KOPT-K1 (cell line): ENCODE measurements around the gene MEIKIN.
"Not testable (repeated sequence)": the region's sequence is repeated elsewhere in the genome, so short reads cannot be mapped to it uniquely, and the experiment has no call there.

ENCODE experiments used
- H3K27ac ChIP-seq: fragments of 200-600 bp; sonication (generic); 2 replicates; pipeline ENCODE4 v1.5.1; 2016; ENCODE audit warnings: antibody characterized with exemption, mild to moderate bottlenecking, low read depth, low read length; ENCODE audit not compliant: poor library complexity, severe bottlenecking
- H3K36me3 ChIP-seq: fragments of 200-600 bp; sonication (generic); 2 replicates; pipeline ENCODE4 v1.5.1; 2017; ENCODE audit warnings: antibody characterized with exemption, mild to moderate bottlenecking, low read length, moderate library complexity; ENCODE audit not compliant: insufficient read depth
- H3K9me3 ChIP-seq: fragments of 200-600 bp; sonication (generic); 2 replicates; pipeline ENCODE4 v1.5.1; 2017; ENCODE audit warnings: antibody characterized with exemption, low read length, mild to moderate bottlenecking; ENCODE audit not compliant: insufficient read depth, poor library complexity, severe bottlenecking

MEIKIN gene

GRCh38 chr5:131899686-131900085 is 45.8 kb downstream of the MEIKIN start:
- Histone ChIP-seq H3K36me3 (no peaks in the 10 kb centered on the region), H3K27ac (no peak overlapping the region), H3K9me3 (peaks cover 41% of the 10 kb centered on the region)

GRCh38 chr5:131883984-131884383 is 61.5 kb downstream of the MEIKIN start:
- Histone ChIP-seq H3K36me3 (no peaks in the 10 kb centered on the region), H3K27ac (no peak overlapping the region), H3K9me3 (no peaks in the 10 kb centered on the region)

GRCh38 chr5:131879705-131880104 is 65.8 kb downstream of the MEIKIN start:
- Histone ChIP-seq H3K36me3 (no peaks in the 10 kb centered on the region), H3K9me3 (no peaks in the 10 kb centered on the region), H3K27ac (no peak overlapping the region)

- Histone ChIP-seq H3K27ac (no peak overlapping the region), H3K9me3 (no peaks in the 10 kb centered on the region), H3K36me3 (no peaks in the 10 kb centered on the region)
These were observed 67.6 kb downstream of the MEIKIN start for GRCh38 chr5:131877873-131878272.

DNA sequence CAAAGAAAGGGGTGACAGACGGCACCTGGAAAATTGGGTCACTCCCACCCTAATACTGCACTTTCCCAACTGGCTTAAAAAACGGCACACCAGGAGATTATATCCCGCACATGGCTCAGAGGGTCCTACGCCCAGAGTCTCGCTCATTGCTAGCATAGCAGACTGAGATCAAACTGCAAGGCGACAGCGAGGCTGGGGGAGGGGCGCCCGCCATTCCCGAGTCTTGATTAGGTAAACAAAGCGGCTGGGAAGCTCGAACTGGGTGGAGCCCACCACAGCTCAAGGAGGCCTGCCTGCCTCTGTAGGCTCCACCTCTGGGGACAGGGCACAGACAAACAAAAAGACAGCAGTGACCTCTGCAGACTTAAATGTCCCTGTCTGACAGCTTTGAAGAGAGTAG is 74.2 kb downstream of the MEIKIN start:
- not testable (repeated sequence) for H3K36me3 ChIP-seq, H3K9me3 ChIP-seq, H3K27ac ChIP-seq

DNA sequence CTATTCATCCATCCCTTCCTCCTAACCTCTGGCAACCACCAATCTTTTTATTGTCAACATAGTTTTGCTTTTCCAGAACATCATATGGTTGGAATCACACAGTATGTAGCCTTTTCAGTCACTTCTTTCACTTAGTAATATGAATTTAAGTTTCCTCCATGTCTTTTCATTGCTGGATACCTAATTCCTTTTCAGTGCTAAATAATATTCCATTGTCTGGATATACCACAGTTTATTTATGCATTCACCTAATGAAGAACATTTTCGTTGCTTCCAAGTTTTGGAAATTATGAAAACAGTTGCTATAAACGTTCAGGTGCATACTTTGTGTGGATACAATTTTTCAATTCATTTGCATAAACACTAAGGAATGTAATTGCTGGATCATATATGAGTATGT is 77.9 kb downstream of the MEIKIN start:
- Histone ChIP-seq H3K9me3 (peaks cover 40% of the 10 kb centered on the region), H3K36me3 (no peaks in the 10 kb centered on the region), H3K27ac (no peak overlapping the region)

DNA sequence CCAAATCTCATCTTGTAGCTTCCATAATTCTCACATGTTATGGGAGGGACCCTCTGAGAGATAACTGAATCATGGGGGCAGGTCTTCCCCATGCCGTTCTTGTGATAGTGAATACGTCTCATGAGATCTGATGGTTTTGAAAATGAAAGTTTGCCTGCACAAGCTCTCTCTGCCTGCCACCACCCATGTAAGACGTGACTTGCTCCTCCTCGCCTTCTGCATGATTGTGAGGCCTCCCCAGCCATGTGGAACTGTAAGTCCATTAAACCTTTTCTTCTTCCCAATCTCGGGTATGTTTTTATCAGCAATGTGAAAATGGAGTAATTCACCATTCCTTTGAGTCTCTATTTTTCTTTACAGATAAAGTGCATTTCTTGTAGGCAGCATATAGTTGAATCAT is 81.8 kb downstream of the MEIKIN start:
- Histone ChIP-seq H3K27ac (no peak overlapping the region), H3K36me3 (no peaks in the 10 kb centered on the region), H3K9me3 (peaks cover 40% of the 10 kb centered on the region)

DNA sequence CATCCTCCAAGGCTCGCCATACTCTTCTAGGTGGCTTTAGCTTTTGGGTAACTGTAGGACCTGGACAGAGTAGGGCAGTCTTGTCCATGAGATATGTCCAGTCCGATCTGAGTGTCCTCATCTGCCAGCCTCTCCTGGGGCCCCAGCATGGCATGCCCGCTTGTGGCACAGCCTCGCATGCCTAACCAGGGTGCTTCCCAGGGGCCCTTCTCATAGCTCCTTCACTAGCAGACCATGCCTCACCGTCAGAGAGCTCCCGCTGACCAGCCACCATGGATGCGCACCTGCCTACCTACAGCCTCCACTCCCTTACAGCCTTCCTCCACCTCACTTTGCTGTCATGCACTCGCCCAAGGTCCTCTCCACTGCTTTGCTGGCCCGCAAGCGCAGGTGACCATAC is 88.1 kb downstream of the MEIKIN start:
- no peaks in the 10 kb centered on the region for H3K9me3 ChIP-seq

DNA sequence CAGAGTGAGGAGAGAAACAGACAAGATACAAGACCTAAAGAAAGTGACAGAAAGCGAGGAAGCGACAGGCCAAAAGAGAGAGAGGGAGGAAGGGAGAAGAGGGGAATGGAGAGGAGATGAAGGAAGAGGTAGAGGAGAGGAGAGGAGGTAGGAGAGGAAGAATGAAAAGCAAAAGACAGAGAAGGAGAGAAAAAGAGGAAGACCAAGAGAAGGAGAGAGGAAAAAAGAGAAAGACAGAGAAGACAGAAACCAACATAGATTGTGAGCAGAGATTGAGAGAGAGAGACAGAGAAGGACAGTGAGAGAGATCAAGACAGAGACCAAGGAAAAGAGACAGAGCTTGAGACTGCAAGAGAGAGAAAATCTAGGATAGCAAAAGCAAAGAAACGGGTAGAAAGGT is 90.0 kb downstream of the MEIKIN start:
- no peak overlapping the region for H3K27ac ChIP-seq
- H3K36me3 ChIP-seq = no peaks in the 10 kb centered on the region
- no peaks in the 10 kb centered on the region for H3K9me3 ChIP-seq

More for the DNA sequence above, 88.1 kb downstream of the MEIKIN start:
- Histone ChIP-seq H3K36me3 (no peaks in the 10 kb centered on the region), H3K27ac (no peak overlapping the region)

DNA sequence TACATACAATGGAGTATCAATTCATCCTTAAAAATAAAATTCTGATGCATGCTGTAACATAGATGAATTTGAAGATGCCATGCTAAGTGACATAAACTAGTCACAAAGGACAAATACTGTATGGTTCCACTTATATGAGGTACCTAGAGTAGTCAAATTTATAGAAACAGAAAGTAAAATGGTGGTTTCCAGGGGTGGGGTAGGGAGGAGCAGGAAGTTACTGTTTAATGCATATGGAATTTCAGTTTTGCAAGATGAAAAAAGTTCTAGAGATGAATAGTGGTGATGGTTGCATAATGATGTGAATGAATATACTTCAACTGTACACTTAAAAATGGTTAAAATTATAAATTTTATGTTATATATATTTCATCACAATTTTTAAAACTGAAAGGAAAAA is 91.3 kb downstream of the MEIKIN start:
- no peak overlapping the region for H3K27ac ChIP-seq
- peaks cover 5% of the 10 kb centered on the region for H3K9me3 ChIP-seq

GRCh38 chr5:131848662-131849061 is 96.8 kb downstream of the MEIKIN start:
- H3K27ac ChIP-seq = no peak overlapping the region
- peaks cover 44% of the 10 kb centered on the region for H3K9me3 ChIP-seq
- no peaks in the 10 kb centered on the region for H3K36me3 ChIP-seq

More for the DNA sequence above, 91.3 kb downstream of the MEIKIN start:
- H3K36me3 ChIP-seq = no peaks in the 10 kb centered on the region

DNA sequence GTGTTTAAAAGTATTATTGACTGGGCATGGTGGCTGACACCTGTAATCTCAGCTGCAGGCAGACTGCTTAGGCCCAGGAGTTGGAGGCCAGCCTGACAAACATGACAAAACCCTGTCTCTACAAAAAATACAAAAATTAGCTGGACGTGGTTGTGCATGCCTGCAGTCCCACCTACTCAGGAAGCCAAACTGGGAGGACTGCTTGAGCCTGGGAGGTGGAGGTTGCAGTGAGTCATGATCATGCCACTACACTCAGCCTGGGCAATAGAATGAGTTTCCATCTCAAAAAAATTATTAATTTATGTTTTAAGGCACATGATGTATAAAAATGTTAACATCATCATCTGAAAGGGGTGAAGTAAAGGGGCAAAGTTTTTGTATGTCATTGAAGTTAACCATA is 98.9 kb downstream of the MEIKIN start:
- no peaks in the 10 kb centered on the region for H3K36me3 ChIP-seq
- H3K9me3 ChIP-seq = peaks cover 61% of the 10 kb centered on the region
- no peak overlapping the region for H3K27ac ChIP-seq

GRCh38 chr5:131845828-131846227 is 99.6 kb downstream of the MEIKIN start:
- Histone ChIP-seq H3K36me3 (no peaks in the 10 kb centered on the region), H3K27ac (no peak overlapping the region), H3K9me3 (peaks cover 61% of the 10 kb centered on the region)

GRCh38 chr5:131842971-131843370 is 102.5 kb downstream of the MEIKIN start:
- H3K36me3 ChIP-seq, H3K27ac ChIP-seq: not testable (repeated sequence)
- H3K9me3 ChIP-seq = peaks cover 56% of the 10 kb centered on the region

DNA sequence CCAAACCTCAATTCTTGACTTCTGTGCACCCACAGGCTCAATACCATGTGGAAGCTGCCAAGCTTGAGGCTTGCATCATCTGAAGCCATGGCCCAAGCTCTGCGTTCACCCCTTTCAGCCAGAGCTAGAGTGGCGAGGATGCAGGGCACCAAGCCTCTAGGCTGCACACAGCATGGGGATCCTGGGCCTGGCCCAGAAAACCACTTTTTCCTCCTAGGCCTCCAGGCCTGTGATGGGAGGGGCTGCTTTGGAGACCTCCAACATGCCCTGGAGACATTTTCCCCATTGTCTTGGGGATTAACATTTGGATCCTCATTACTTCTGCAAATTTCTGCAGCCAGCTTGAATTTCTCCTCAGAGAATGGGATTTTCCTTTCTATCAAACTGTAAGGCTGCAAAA is 112.8 kb downstream of the MEIKIN start:
- H3K9me3 ChIP-seq = peaks cover 11% of the 10 kb centered on the region
- H3K27ac ChIP-seq, H3K36me3 ChIP-seq: not testable (repeated sequence)

DNA sequence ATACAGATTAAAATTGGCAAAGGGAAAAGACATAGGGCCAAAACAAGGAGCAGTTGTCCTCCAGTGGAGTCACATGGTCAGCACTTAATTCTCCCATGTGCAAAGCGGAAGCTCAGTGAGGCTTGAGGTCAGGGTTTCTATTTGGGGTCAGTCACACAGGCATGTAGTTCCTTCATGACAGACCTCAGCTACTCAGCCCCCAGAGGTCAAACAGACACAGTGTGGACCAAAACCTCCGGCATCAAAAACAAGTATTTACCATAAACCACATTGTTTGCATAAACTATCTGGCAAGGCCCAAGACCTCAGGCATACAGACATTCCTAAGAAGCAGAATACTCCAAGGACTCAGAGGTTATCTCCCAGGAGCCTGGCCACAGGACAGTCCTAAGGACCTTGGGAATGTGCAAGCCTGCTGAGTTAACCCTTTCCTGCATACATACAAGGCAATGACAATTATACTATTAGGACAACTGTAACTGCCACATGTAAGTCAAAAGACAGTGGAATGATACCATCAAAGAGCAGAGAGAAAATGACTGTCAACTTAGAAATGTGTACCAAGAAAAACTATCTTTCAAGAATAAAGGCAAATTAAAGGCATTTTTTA is 120.0 kb downstream of the MEIKIN start:
- Histone ChIP-seq H3K36me3 (no peaks in the 10 kb centered on the region), H3K9me3 (peaks cover 7% of the 10 kb centered on the region), H3K27ac (no peak overlapping the region)
